ENCODE measurements around the gene CLIP2. TPM values are rescaled to one million over a fixed set of nuclear protein-coding genes. Genes with fewer than 3 reads are reported as not detected.
A peak's percentile ranks its signal among the peaks of the same experiment; 100 is the strongest.
"Not testable (repeated sequence)": the region's sequence is repeated elsewhere in the genome, so short reads cannot be mapped to it uniquely, and the experiment has no call there.

The CLIP2 gene
- total RNA-seq, 1 donor = 31.9 TPM

DNA sequence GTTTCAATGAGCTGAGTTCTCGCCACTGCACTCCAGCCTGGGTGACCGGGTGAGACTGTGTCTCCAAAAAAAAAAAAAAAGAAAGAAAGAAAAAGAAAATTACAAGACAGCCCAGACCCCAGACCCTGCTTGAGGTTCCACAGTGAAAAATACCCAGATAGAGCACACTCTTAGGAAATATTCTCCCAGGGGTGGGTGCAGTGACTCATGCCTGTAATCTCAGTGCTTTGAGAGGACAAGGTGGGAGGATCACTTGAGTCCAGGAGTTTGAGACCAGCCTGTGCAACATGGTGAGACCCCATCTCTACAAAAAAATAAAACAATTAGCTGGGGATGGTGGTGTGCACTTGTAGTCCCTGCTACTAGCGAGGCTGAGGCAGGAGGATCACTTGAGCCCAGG lies 123.4 kb downstream of the CLIP2 start:
- DNase-seq (ENCODE audit: low read depth) = peak; percentile 31
- no peak overlapping the region for H3K4me3 ChIP-seq (ENCODE audit: low read depth, low read length)
- TF ChIP-seq CTCF (IDR thresholded peaks at IDR 0.05; ENCODE audit: insufficient read depth, low read length) = no peak

DNA sequence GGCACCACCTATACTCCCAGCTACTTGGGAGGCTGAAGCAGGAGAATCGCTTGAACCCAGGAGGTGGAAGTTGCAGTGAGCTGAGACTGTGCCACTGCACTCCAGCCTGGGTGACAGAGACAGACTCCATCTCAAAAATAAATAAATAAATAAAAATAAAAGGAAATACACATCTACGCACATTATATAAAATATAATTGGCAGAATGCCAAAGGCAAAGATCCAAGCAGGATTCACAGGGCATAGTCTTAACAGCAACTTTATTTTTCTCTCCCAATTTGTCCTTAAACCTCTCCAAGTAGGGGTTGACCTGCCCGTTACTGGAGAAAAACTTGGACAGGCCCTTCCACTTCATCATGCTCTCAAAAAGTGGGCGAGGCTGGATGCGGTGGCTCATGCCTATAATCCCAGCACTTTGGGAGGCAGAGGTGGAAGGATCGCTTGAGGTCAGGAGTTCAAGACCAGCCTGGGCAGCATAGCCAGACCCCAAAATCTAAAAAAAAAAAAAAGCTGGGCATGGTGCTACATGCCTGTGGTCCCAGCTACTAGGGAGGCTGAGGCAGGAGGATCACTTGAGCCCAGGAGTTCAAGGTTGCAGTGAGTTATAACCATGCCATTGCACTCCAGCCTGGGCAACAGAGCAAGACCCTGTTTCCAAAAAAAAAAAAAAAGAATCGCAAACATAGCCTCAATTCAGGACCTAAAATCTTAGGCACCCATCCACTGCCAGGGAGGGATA lies 125.6 kb downstream of the CLIP2 start:
- H3K4me3 ChIP-seq (ENCODE audit: low read depth, low read length); DNase-seq (ENCODE audit: low read depth): not testable (repeated sequence)

DNA sequence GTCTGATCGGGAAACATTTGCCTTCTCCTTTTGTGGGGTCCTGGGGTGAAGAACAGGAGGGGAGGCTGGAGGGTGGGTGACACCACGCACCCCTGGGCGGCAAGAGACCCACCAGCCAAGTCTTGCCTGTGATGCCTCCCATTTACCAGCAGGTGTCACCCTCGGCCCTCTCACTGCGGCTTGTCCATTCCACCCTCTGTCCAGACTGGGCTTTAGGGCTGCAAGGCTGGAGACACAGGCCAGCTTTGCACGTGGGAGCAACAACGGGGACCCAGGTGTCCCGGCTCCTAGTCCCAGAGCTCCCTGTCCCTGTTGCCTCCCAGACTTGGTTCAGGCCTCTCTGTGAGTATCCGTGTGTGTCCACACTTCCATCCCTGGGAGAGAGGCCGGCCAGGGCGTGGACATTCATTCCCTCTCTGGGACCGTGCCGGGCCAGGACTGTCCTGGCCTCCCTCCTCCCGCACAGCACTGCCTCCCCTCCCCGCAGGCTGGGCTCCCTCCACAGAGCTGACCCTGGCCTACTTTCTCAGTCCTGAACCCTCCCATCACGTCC lies 128.3 kb downstream of the CLIP2 start:
- DNase-seq (ENCODE audit: low read depth) = peak; percentile 73
- peak; percentile 99 for TF ChIP-seq CTCF (IDR thresholded peaks at IDR 0.05; ENCODE audit: insufficient read depth, low read length)
- H3K4me3 ChIP-seq (ENCODE audit: low read depth, low read length) = no peak overlapping the region

- TF ChIP-seq CTCF (IDR thresholded peaks at IDR 0.05; ENCODE audit: insufficient read depth, low read length) = no peak
- no peak overlapping the region for H3K4me3 ChIP-seq (ENCODE audit: low read depth, low read length)
- DNase-seq (ENCODE audit: low read depth) = no peak
Observed at GRCh38 chr7:74418076-74418475, 128.9 kb downstream of the CLIP2 start.

DNA sequence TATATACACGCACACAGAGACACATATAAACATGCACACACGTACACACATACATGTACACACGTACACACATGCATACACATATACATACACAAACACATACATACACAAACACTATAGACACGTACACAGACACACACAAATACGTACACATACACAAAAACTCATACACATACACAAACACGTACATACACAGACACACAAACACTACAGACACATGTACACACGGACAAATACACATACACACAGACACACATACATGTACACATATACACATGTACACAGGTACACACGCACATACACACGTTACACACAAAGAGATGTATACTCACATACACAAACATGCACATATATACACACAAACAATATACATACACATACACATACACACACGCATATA lies 129.3 kb downstream of the CLIP2 start:
- no peak for DNase-seq (ENCODE audit: low read depth)
- H3K4me3 ChIP-seq (ENCODE audit: low read depth, low read length) = no peak overlapping the region
- TF ChIP-seq CTCF (IDR thresholded peaks at IDR 0.05; ENCODE audit: insufficient read depth, low read length) = no peak

GRCh38 chr7:74419232-74419631 lies 130.0 kb downstream of the CLIP2 start:
- H3K4me3 ChIP-seq (ENCODE audit: low read depth, low read length); DNase-seq (ENCODE audit: low read depth): not testable (repeated sequence)

- no peak for TF ChIP-seq CTCF (IDR thresholded peaks at IDR 0.05; ENCODE audit: insufficient read depth, low read length)
- no peak for DNase-seq (ENCODE audit: low read depth)
- no peak overlapping the region for H3K4me3 ChIP-seq (ENCODE audit: low read depth, low read length)
Observed at GRCh38 chr7:74420006-74420405, 130.8 kb downstream of the CLIP2 start.

DNA sequence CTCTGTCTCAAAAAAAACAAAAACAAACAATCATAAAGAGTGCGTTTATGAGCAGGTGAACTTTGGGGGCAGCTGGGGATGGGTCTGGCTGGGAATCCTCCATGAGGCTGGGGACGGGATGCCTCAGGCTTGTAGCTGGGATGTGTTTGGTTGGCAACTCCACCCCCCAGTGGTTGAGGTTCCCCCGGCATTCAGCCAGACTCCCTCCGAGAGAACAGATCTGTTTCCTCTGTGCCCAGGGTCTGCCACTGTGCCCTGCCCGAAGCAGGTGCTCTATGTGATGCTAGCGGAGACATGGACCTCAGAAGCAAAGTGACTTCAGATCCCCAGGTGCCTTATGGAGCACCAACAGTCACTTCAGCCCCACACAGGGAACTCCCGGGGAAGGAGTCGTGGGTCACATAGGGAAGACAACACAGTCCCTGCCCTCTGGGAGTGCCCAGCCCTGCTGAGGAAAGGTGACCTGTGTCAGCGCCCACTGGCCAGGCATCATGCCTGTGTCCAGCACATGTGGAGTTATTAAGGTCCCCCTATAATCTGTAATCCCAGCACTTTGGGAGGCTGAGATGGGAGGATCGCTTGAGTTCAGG lies 135.2 kb downstream of the CLIP2 start:
- no peak overlapping the region for H3K4me3 ChIP-seq (ENCODE audit: low read depth, low read length)
- TF ChIP-seq CTCF (IDR thresholded peaks at IDR 0.05; ENCODE audit: insufficient read depth, low read length) = no peak
- no peak for DNase-seq (ENCODE audit: low read depth)

All from fibroblast of the aortic adventitia (primary cell).